Measurements from ENCODE around the gene TLDC2.

Gene TLDC2

DNA sequence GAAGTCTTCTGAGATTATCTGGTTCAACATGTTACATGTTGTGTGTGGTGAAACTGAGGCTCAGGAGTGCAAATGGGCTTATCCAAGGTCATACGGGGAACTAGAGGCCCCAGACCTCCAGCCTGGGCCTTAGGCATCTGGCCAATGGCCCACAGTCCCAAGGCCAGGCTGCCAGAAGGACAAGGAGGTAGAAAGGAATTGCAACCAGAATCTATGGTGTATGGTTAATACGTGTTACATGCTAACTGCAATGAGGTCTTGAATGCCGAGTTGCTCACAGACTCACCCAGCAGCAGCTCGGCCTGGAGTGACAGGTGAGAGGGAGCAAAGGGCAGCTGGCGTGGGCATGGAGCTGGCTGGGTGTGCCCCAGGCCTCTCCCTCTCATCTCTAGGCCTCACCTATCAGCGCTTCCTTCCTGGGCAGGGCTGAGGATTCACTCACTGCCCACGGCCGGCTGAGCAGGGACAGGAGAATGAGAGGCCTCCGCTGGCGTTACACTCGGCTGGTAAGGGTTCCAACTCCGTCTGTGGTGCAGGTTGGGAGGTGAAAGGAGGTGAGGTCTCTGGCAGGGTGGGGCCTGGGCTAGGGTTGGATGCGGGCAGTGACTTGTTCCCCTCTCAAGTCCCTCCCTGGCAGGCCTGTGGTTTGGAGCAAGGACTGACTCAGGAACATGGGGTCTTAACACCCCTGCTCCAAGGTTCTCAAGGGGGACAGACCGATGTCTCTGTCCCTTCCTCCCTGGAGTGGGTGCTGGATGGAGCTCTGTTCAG lies at the start of gene TLDC2:
TLDC2 (plus strand) TSS at position 437 of the 771 bp plus-strand sequence; CDS start at position 474, 37 bp downstream.
- H3K4me3 ChIP-seq (ENCODE audit: low read length in 2 of 2), result no peak within 1 kb of the TSS
- no peak within 1 kb of the TSS for H3K9ac ChIP-seq (ENCODE audit: low read length in 2 of 2)
- H3K27ac ChIP-seq (ENCODE audit: low read length), result no peak within 1 kb of the TSS

DNA sequence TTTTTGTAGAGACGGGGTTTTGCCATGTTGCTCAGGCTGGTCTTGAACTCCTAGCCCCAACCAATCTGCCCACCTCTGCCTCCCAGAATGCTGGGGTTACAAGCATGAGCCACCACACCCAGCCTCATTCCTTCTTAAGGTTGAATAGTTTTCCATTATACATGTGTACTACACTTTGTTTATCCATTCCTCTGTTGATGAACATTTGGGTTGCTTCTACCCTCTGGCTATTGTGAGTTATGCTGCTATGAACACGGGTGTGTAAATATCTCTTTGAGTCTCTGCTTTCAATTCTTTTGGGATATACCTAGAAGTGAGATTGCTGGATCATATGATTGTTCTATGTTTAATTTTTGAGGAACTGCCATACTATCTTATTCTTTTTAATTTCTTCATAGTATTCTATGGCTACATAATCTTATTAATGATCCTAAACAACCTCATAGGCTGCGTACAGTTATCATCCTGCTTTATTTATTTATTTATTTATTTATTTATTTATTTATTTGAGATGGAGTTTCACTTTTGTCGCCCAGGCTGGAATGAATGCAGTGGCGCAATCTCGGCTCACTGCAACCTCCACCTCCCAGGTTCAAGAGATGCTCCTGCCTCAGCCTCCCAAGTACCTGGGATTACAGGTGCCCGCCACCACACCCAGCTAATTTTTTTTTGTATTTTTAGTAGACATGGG lies 49.2 kb upstream of the TLDC2 start:
- peaks cover 40% of the 10 kb centered on the region for H3K4me1 ChIP-seq (ENCODE audit: control insufficient read depth, insufficient read depth, low read length)
- no peak overlapping the region for H3K4me3 ChIP-seq (ENCODE audit: low read length in 2 of 2)
- no peak overlapping the region for H3K9ac ChIP-seq (ENCODE audit: low read length in 2 of 2)
- H3K27ac ChIP-seq (ENCODE audit: low read length), result no peak overlapping the region
- no peaks in the 10 kb centered on the region for H3K27me3 ChIP-seq (ENCODE audit: control insufficient read depth in 1 of 2, insufficient read depth in 2 of 2, low read length in 2 of 2)
- H3K9me3 ChIP-seq (ENCODE audit: control insufficient read depth in 2 of 2, low read length in 2 of 2), result no peaks in the 10 kb centered on the region
- H3K36me3 ChIP-seq (ENCODE audit: control insufficient read depth in 2 of 2, insufficient read depth in 2 of 2, low read length in 2 of 2), result peaks cover 16 to 22% of the 10 kb centered on the region in 2 donors

More for the DNA sequence above, at the start of gene TLDC2:
- H3K36me3 ChIP-seq (ENCODE audit: control insufficient read depth in 2 of 2, insufficient read depth in 2 of 2, low read length in 2 of 2), result no peaks in the 10 kb centered on the region
- no peaks in the 10 kb centered on the region for H3K9me3 ChIP-seq (ENCODE audit: control insufficient read depth in 2 of 2, low read length in 2 of 2)
- no peaks in the 10 kb centered on the region for H3K4me1 ChIP-seq (ENCODE audit: control insufficient read depth, insufficient read depth, low read length)
- H3K27me3 ChIP-seq (ENCODE audit: control insufficient read depth in 1 of 2, insufficient read depth in 2 of 2, low read length in 2 of 2), result no peaks in the 10 kb centered on the region

DNA sequence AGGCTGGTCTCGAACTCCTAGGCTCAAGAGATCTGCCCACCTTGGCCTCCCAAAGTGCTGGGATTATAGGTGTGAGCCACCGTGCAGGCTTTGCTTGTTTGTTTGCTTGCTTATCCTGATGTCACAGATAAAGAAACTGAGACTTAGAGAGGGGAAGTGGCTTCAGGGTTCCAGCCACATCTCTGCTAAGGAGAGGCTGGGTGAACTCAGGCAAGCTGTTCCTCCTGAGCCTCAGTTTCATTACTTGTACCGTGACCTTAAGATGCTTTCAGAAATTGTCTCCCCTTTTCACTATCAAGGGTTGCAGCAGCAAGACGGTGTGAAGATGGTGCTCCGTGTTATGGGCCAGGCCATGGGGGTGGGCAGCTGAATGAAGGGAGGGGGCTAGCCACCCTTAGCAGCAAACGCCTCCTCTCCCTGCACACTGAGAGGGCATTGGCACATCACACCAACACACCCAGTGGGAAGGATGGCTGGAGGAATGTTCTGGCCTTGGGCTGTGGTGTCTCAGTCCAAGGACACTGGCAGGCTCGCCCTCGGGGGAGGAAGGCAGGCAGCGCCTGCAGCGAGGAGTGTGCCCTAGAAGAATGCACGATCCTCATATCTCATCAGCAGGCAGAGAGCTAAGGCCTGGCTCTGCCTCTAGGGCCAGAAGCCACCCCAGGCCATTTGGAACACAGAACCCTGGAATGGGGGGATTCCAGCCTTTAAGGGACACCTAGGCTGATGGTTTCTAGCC lies 48.2 kb upstream of the TLDC2 start:
- Histone ChIP-seq H3K4me1 (ENCODE audit: control insufficient read depth, insufficient read depth, low read length) (peaks cover 41% of the 10 kb centered on the region), H3K9me3 (ENCODE audit: control insufficient read depth in 2 of 2, low read length in 2 of 2) (no peaks in the 10 kb centered on the region), H3K27ac (ENCODE audit: low read length) (no peak overlapping the region), H3K27me3 (ENCODE audit: control insufficient read depth in 1 of 2, insufficient read depth in 2 of 2, low read length in 2 of 2) (no peaks in the 10 kb centered on the region), H3K9ac (ENCODE audit: low read length in 2 of 2) (no peak overlapping the region), H3K36me3 (ENCODE audit: control insufficient read depth in 2 of 2, insufficient read depth in 2 of 2, low read length in 2 of 2) (peaks cover 16 to 22% of the 10 kb centered on the region in 2 donors), H3K4me3 (ENCODE audit: low read length in 2 of 2) (no peak overlapping the region)

DNA sequence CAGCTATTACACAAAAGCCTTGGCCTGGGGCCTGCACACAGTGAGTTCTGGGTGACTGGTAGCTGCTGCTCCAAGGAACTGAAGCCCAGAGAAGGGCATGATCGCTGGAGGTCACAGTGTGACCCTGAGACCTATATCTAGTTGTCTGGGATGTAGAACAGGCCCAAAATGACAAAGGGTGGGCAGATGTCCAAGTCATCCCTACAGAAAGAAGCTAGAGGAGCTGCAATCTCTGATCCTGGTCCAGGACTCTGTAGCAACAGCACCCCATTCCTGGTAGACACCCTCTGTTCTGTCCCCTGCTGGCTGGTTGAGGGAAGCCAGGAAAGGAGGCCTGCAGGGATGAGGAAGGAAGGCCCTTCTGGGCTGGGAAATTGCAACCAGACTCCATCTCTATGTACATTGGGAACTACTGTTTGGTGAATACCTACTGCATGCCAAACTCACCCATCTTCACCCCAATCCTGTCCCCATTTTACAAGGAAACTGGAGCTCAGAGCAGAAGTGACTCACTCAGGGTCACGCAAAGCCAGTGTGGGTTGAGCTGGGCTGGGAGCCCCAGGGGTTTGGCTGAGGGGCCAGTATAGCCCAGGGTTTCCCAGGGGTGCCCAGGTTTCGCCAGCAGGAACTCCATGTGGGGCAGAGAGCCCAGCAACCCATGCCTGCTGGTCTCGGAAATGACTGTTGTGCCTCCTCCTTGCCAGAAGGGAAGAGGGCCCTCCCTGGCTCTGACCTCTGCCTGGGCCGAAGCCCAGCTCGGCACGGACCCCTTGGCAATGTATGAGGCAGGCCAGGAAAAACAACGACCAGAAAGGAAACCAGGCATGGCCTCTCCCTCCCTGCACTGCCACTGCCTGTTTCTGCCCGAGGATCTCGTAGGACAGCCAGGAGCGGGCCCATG lies 44.9 kb upstream of the TLDC2 start:
- no peaks in the 10 kb centered on the region for H3K27me3 ChIP-seq (ENCODE audit: control insufficient read depth in 1 of 2, insufficient read depth in 2 of 2, low read length in 2 of 2)
- H3K9ac ChIP-seq (ENCODE audit: low read length in 2 of 2), result peak overlapping the region in 1 of 2 donors; percentile 60
- peaks cover 55% of the 10 kb centered on the region for H3K4me1 ChIP-seq (ENCODE audit: control insufficient read depth, insufficient read depth, low read length)
- peaks cover 16 to 17% of the 10 kb centered on the region in 2 donors for H3K36me3 ChIP-seq (ENCODE audit: control insufficient read depth in 2 of 2, insufficient read depth in 2 of 2, low read length in 2 of 2)
- H3K9me3 ChIP-seq (ENCODE audit: control insufficient read depth in 2 of 2, low read length in 2 of 2), result no peaks in the 10 kb centered on the region
- peak overlapping the region in 1 of 2 donors; percentile 40 for H3K4me3 ChIP-seq (ENCODE audit: low read length in 2 of 2)
- H3K27ac ChIP-seq (ENCODE audit: low read length), result peak overlapping the region; percentile 88

DNA sequence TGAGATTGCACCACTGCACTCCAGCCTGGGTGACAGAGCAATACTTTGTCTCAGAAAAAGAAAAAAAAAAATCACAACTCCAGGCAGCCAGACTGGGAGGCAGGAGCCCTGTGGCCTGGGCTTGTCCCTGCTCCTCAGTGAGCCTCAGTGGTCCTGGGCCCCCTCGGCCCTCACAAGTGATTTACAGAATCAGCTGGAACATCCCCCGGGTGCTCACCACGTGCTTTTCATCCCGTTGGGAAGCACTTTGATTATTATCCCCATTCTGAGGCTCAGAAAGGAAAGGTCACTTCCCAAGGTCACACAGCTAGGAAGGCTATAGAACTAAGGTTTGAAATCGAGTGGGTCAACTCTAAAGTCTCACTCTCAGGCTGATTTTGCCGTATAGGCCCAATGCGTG lies 43.1 kb upstream of the TLDC2 start:
- H3K27me3 ChIP-seq (ENCODE audit: control insufficient read depth in 1 of 2, insufficient read depth in 2 of 2, low read length in 2 of 2), result no peaks in the 10 kb centered on the region
- peaks cover 61% of the 10 kb centered on the region for H3K4me1 ChIP-seq (ENCODE audit: control insufficient read depth, insufficient read depth, low read length)
- H3K27ac ChIP-seq (ENCODE audit: low read length), result peak overlapping the region; percentile 88

DNA sequence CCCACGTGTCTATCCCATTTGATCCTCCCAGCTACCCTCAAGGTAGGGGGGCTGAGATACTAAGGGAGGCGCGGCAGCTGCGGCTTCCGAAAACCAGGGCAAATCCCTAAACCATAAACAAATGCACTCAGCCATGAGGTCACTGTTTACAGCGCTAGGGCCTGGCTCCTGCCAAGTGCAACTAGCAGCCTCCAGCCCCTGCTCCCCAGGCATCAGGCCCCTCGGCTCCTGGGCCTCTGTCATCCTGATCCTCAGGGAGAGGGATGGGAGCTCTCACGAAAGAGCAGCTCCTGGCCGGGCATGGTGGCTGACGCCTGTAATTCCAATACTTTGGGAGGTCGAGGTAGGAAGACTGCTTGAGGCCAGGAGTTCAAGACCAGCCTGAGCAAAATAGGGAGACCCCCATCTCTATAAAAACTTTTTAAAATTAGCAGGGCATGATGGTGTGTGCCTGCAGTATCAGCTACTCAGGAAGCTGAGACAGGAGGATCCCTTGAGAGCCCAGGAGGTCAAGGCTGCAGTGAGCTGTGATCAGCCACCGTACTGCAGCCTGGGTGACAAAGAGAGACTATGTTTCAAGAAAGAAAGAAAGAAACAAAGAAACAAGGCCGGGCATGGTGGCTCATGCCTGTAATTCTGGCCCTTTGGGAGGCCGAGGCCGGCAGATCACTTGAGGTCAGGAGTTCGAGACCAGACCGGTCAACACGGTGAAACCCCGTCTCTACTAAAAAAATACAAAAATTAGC lies 42.5 kb upstream of the TLDC2 start:
- peaks cover 5 to 13% of the 10 kb centered on the region in 2 donors for H3K36me3 ChIP-seq (ENCODE audit: control insufficient read depth in 2 of 2, insufficient read depth in 2 of 2, low read length in 2 of 2)
- H3K27ac ChIP-seq (ENCODE audit: low read length), result peak overlapping the region; percentile 88
- H3K4me3 ChIP-seq (ENCODE audit: low read length in 2 of 2), result peak overlapping the region in 1 of 2 donors; percentile 8
- no peaks in the 10 kb centered on the region for H3K9me3 ChIP-seq (ENCODE audit: control insufficient read depth in 2 of 2, low read length in 2 of 2)
- H3K27me3 ChIP-seq (ENCODE audit: control insufficient read depth in 1 of 2, insufficient read depth in 2 of 2, low read length in 2 of 2), result no peaks in the 10 kb centered on the region
- peaks cover 61% of the 10 kb centered on the region for H3K4me1 ChIP-seq (ENCODE audit: control insufficient read depth, insufficient read depth, low read length)
- H3K9ac ChIP-seq (ENCODE audit: low read length in 2 of 2), result peak overlapping the region; percentile 20 to 60

More for the DNA sequence above, 43.1 kb upstream of the TLDC2 start:
- no peaks in the 10 kb centered on the region for H3K9me3 ChIP-seq (ENCODE audit: control insufficient read depth in 2 of 2, low read length in 2 of 2)
- H3K4me3 ChIP-seq (ENCODE audit: low read length in 2 of 2), result peak overlapping the region in 1 of 2 donors; percentile 8
- peak overlapping the region; percentile 20 to 60 for H3K9ac ChIP-seq (ENCODE audit: low read length in 2 of 2)
- H3K36me3 ChIP-seq (ENCODE audit: control insufficient read depth in 2 of 2, insufficient read depth in 2 of 2, low read length in 2 of 2), result peaks cover 11 to 17% of the 10 kb centered on the region in 2 donors

DNA sequence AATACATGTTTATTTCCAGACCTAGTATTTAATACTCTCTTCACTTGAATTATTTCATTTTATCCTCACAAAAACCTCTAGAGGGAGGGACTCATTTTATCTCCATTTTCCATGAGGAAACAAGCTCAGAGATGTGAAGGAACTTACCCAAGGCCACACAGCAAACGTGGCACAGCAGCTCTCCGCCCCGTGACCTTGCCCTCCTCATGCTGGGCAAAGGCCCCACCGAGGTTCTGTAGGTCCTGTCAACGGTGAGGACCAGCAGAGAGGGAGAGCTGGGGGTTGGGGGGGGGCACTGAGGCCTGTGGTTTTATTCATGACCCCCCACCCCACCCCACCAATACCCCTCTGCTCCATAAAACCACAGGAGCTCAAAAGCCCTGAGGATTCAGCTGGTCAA lies 40.9 kb upstream of the TLDC2 start:
- Histone ChIP-seq H3K4me1 (ENCODE audit: control insufficient read depth, insufficient read depth, low read length) (peaks cover 62% of the 10 kb centered on the region), H3K36me3 (ENCODE audit: control insufficient read depth in 2 of 2, insufficient read depth in 2 of 2, low read length in 2 of 2) (peaks cover 0 to 12% of the 10 kb centered on the region in 2 donors), H3K27ac (ENCODE audit: low read length) (peak overlapping the region; percentile 88), H3K9ac (ENCODE audit: low read length in 2 of 2) (peak overlapping the region in 1 of 2 donors; percentile 72), H3K27me3 (ENCODE audit: control insufficient read depth in 1 of 2, insufficient read depth in 2 of 2, low read length in 2 of 2) (no peaks in the 10 kb centered on the region), H3K4me3 (ENCODE audit: low read length in 2 of 2) (peak overlapping the region in 1 of 2 donors; percentile 7), H3K9me3 (ENCODE audit: control insufficient read depth in 2 of 2, low read length in 2 of 2) (no peaks in the 10 kb centered on the region)

DNA sequence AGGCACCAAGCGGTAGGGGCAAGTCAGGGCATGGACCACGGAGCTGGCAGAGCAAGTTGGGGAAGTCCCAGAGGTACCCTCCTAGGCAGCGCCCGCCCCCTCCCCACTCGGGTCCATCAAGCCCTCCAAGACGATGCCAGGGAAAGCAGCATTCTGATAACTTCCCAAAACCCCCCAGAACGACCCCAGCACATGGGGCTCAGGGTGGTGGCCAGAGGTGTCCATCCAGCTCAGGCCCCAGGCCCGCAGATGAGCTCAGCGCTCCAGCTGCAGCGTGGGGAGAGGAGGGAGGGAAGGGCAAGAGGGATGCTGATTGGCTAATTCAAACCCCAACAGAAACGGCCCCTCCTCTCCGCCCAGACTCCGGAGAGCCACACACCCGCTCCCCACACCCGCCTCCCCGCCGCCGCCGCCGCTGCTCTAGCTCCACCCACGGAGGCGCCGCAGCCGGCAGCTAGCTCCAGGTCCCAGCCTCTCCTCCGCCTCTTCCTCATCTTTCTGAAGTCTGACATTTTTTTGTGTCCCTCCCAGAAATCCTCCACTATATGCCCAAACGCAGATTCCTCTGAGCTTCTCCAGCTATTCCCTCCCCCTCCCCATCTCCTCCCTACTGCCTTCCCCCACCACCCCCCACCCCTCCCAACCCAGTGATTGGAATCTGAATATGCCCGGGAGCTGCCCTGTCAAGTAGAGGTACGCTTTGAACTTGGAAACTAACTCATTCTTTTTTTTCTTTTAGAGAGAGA lies 40.3 kb upstream of the TLDC2 start:
- H3K4me1 ChIP-seq (ENCODE audit: control insufficient read depth, insufficient read depth, low read length), result peaks cover 56% of the 10 kb centered on the region
- H3K27me3 ChIP-seq (ENCODE audit: control insufficient read depth in 1 of 2, insufficient read depth in 2 of 2, low read length in 2 of 2), result no peaks in the 10 kb centered on the region
- H3K36me3 ChIP-seq (ENCODE audit: control insufficient read depth in 2 of 2, insufficient read depth in 2 of 2, low read length in 2 of 2), result peaks cover 0 to 12% of the 10 kb centered on the region in 2 donors
- H3K4me3 ChIP-seq (ENCODE audit: low read length in 2 of 2), result peak overlapping the region; percentile 7 to 60
- peak overlapping the region; percentile 88 for H3K27ac ChIP-seq (ENCODE audit: low read length)
- peak overlapping the region; percentile 58 to 72 for H3K9ac ChIP-seq (ENCODE audit: low read length in 2 of 2)
- H3K9me3 ChIP-seq (ENCODE audit: control insufficient read depth in 2 of 2, low read length in 2 of 2), result no peaks in the 10 kb centered on the region
